ENCODE data around the gene MUC13.

Gene MUC13

DNA sequence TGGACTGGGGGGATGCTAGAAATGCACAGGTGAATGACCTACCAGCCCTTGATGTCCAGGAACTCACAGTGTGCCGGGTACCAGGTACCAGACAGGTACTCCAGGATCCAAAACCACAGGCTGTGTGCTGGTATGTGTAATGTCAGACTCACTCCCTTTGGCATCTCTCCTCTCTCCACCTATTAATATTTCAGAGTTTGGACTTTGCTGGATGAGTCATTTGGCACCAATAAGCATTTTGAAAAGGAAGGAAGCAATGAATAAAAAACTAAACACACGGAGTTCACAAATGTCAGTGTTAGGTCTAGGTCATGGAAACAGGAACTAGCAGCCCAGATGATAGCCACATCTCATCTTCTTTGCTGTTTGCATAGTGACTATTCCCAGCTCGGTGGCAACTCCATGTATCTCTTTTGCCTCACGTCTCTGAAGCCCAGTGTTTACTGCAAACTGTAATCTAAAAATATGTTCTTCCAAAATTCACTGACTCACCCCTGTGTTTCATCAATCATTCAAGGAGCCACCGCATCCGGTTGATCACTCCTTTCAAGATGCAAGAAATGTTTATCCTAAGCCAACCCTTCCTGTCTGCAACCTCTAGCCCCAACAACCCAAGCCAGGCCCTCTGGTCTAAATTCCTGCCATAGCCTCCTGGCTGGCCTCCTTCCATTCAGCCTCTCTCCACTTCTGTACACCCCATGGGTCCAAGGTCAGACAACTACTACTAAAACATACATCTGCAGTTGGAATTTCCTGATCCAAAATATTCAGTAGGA, 55.8 kb downstream of the MUC13 start:
- DNase-seq: no peak
- H3K9me3 ChIP-seq: no peaks in the 10 kb centered on the region
- H3K4me1 ChIP-seq: peaks cover 5% of the 10 kb centered on the region; the same call in 1 of the 2 replicates
- H3K27me3 ChIP-seq: no peaks in the 10 kb centered on the region
- no peaks in the 10 kb centered on the region; the same call in 1 of the 2 replicates for H3K36me3 ChIP-seq
- TF ChIP-seq, protein P1, sequence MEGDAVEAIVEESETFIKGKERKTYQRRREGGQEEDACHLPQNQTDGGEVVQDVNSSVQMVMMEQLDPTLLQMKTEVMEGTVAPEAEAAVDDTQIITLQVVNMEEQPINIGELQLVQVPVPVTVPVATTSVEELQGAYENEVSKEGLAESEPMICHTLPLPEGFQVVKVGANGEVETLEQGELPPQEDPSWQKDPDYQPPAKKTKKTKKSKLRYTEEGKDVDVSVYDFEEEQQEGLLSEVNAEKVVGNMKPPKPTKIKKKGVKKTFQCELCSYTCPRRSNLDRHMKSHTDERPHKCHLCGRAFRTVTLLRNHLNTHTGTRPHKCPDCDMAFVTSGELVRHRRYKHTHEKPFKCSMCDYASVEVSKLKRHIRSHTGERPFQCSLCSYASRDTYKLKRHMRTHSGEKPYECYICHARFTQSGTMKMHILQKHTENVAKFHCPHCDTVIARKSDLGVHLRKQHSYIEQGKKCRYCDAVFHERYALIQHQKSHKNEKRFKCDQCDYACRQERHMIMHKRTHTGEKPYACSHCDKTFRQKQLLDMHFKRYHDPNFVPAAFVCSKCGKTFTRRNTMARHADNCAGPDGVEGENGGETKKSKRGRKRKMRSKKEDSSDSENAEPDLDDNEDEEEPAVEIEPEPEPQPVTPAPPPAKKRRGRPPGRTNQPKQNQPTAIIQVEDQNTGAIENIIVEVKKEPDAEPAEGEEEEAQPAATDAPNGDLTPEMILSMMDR (IDR thresholded peaks at IDR 0.05; ENCODE audit: low read depth, low read length): no peak
- H3K4me3 ChIP-seq (ENCODE audit: low read depth, low read length): no peak overlapping the region

DNA sequence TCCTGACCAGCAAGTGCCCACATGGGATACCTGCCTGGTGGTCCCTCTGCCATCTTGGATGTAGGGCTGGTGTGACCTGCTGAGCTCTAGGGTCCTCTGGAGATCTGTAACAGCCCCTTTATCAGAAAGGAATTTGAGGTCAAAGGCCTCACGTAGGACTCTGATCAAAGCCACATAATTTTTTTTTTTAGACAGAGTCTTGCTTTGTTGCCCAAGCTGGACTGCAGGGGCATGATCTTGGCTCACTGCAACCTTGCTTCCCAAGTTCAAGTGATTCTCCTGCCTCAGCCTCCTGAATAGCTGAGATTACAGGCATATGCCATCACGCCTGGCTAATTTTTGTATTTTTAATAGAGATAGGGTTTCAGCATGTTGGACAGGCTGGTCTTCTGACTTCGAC, 56.9 kb downstream of the MUC13 start:
- peaks cover 5% of the 10 kb centered on the region; the same call in 1 of the 2 replicates for H3K4me1 ChIP-seq
- TF ChIP-seq, protein P1 (IDR thresholded peaks at IDR 0.05; ENCODE audit: low read depth, low read length): no peak
- no peak overlapping the region for H3K4me3 ChIP-seq (ENCODE audit: low read depth, low read length)

DNA sequence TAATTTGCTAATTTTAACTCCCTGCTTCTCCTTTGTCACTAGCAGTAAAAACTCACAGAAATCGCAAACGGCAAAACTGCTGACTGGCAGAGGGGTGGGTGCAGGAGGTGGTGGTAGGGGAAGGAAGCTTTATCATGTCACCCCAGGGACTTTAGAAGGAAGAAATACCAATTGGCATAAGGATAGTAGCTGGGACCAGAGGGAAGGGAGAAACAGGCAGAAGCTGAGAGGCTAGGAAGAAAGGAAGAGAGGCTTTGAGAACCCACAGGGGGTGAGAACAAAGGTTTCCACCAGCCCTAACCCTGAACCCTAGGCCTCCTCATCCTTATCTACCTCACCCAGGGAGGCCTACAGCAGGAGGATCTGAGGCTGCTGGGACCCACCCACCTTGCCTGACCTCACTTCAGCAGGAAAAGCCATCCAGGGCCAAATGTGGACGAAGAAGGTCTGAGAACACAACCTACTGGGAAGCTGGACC, 58.1 kb downstream of the MUC13 start:
- DNase-seq: no peak
- TF ChIP-seq, protein P1 (IDR thresholded peaks at IDR 0.05; ENCODE audit: low read depth, low read length): no peak

More for the DNA sequence above, 56.9 kb downstream of the MUC13 start:
- no peak for DNase-seq
- no peaks in the 10 kb centered on the region; the same call in 1 of the 2 replicates for H3K36me3 ChIP-seq
- no peaks in the 10 kb centered on the region for H3K9me3 ChIP-seq
- H3K27me3 ChIP-seq: no peaks in the 10 kb centered on the region

DNA sequence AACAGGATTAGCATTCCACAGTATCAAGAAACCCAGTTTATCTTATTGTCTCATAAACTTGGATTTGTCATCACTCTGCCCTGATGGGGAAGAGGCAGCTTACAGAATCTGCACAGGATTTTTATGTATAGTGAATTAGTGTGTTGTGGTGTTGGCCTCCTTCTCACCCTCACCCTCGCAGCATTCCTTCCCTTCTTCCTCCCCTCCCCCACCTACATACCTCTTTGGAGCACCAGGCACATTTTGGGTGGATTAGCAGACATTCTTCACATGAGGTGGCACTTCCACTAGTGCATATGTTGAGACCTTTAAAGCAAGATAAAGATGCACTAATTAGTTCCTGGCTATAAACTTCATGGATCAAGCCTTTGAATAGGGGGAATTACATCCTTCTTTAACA, 61.3 kb downstream of the MUC13 start:
- Histone ChIP-seq H3K4me3 (ENCODE audit: low read depth, low read length) (no peak overlapping the region), H3K4me1 (peaks cover 3% of the 10 kb centered on the region; the same call in 1 of the 2 replicates)
- DNase-seq: no peak

More for the DNA sequence above, 58.1 kb downstream of the MUC13 start:
- Histone ChIP-seq H3K9me3 (no peaks in the 10 kb centered on the region), H3K4me3 (ENCODE audit: low read depth, low read length) (no peak overlapping the region), H3K36me3 (no peaks in the 10 kb centered on the region; the same call in none of the 2 replicates), H3K4me1 (peaks cover 5% of the 10 kb centered on the region; the same call in 1 of the 2 replicates), H3K27me3 (no peaks in the 10 kb centered on the region)

DNA sequence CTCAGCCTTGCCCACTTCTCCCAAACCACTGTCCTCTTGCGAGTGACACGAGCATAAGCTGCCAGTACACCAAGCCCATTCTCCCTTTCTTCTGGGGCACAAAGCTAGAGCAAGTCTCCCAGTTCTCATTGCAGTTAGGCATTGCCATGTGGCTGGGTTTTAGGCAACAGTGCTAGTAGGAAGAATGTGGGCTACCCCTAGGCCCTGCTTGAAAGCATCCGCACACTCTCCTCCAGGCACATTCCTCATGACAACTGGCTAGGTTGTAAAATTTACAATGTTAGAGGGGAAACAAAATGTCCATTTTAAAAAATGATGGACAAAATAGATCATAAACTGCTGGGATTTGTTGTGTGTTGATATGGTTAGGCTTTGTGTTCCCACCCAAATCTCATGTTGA, 67.0 kb downstream of the MUC13 start:
- TF ChIP-seq, protein P1 (IDR thresholded peaks at IDR 0.05; ENCODE audit: low read depth, low read length): no peak
- no peak for DNase-seq
- no peaks in the 10 kb centered on the region for H3K4me1 ChIP-seq
- no peaks in the 10 kb centered on the region; the same call in 1 of the 2 replicates for H3K36me3 ChIP-seq
- no peaks in the 10 kb centered on the region for H3K27me3 ChIP-seq
- no peak overlapping the region for H3K4me3 ChIP-seq (ENCODE audit: low read depth, low read length)
- no peaks in the 10 kb centered on the region for H3K9me3 ChIP-seq

More for the DNA sequence above, 61.3 kb downstream of the MUC13 start:
- Histone ChIP-seq H3K36me3 (no peaks in the 10 kb centered on the region; the same call in none of the 2 replicates), H3K27me3 (no peaks in the 10 kb centered on the region), H3K9me3 (no peaks in the 10 kb centered on the region)
- TF ChIP-seq, protein P1 (IDR thresholded peaks at IDR 0.05; ENCODE audit: low read depth, low read length): no peak

DNA sequence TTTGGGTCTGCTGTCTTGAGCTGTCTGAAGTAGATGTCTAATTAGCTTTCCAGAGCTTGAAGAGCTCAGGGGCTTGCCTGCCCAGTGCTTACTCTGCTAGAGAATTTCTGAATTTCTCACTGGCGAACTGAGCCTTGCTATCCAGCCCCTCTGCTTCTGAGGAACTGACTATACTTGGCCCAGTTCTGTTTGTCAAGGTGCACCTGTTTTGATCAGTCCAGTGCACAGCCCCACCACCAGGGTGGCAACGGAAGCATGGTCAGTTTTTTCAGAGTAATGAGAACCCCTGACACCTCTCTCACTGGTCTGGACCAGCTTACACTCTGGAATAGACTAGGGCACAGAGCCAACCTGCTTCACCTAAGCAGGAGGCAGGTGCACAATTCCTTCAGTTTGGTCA, 72.5 kb downstream of the MUC13 start:
- Histone ChIP-seq H3K4me3 (ENCODE audit: low read depth, low read length) (no peak overlapping the region), H3K4me1 (0 out of 2 replicates have a peak, but pooled peaks cover 2% of the 10 kb centered on the region), H3K27me3 (no peaks in the 10 kb centered on the region), H3K36me3 (0 out of 2 replicates have a peak, but pooled peaks cover 3% of the 10 kb centered on the region), H3K9me3 (no peaks in the 10 kb centered on the region)
- TF ChIP-seq, protein P1 (IDR thresholded peaks at IDR 0.05; ENCODE audit: low read depth, low read length): no peak
- DNase-seq: no peak

All from BE2C (cell line).